ENCODE data around the gene MED7. TPM values are rescaled to one million over a fixed set of nuclear protein-coding genes. Genes with fewer than 3 reads are reported as not detected.
A peak's percentile ranks its signal among the peaks of the same experiment; 100 is the strongest.

The MED7 gene
- total and polyA plus RNA-seq, 9 of the 15 experiments (the other 6 are each of a cell fraction or from before 2014, with no cell fraction given): 4.5 to 38.7 (median 12.2) TPM

DNA sequence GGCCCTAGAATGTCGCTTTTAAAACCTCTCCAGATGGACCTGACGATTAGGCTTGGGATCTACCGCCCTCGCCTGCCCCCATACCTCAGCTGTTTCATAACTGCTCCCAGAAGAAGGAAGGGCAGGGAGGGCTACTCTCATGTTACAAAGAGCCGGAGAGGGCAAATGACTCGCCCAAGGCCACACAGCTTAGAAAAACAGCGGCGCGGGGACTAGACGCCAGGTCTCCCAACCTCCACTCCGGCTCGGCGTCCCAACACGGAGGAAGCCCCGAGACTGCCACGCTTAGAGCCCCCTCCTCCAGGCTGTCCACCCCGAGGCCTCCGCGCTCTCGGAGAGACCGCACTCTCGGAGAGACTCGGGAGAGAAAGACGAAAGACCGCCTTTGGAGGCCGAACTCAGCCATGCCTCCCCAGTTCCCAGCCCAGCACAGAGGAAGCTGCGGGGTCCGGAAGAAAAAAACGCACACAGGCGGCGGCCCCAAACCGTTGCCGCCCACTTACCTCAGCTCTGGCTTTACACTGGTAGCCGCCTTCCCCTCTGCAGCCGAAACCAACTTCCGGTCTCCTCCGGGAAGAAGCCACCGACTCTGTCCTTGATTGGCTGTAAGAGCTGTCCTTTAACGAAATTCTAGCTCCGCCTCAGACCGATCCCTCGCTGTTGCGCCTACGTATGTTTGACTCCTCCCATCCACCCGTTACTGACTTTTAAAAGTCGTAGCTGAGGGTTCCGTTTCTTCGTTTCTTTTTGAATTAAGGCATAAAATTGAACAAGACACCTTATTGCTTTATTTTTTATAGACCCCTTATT, at the start of gene MED7 (continued):
- TF ChIP-seq FUS (optimal IDR thresholded peaks at IDR 0.05; ENCODE audit: low read depth, low read length): no peak
- TF ChIP-seq CHD4 (IDR thresholded peaks at IDR 0.05; ENCODE audit: insufficient read depth, insufficient replicate concordance, low read depth, low read length, poor library complexity, severe bottlenecking): no peak
- TF ChIP-seq ZBTB7A (IDR thresholded peaks at IDR 0.05; ENCODE audit: borderline replicate concordance, control insufficient read depth, low read depth, low read length): peak; percentile 20; the same call in 1 of the 2 replicates
- 0 out of 2 replicates have a peak, but pooled peaks have one; percentile 13 for TF ChIP-seq RB1 (IDR thresholded peaks at IDR 0.05; ENCODE audit: low read depth)
- peak; percentile 85 for TF ChIP-seq ELF1 (tag; IDR thresholded peaks at IDR 0.05)
- TF ChIP-seq ESRRA (IDR thresholded peaks at IDR 0.05; ENCODE audit: borderline replicate concordance, low read depth): peak; percentile 6; the same call in 1 of the 2 replicates
- TF ChIP-seq CBFA2T3 (IDR thresholded peaks at IDR 0.05): peak; percentile 62
- TF ChIP-seq, protein P1, sequence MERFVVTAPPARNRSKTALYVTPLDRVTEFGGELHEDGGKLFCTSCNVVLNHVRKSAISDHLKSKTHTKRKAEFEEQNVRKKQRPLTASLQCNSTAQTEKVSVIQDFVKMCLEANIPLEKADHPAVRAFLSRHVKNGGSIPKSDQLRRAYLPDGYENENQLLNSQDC (CRISPR knock-in tag; IDR thresholded peaks at IDR 0.05): no peak
- TF ChIP-seq RBM25 (IDR thresholded peaks at IDR 0.05; ENCODE audit: low read depth, low read length, severe bottlenecking): peak; percentile 54
- TF ChIP-seq SIRT6 (IDR thresholded peaks at IDR 0.05; ENCODE audit: low read depth, low read length): no peak
- TF ChIP-seq KDM5B (IDR thresholded peaks at IDR 0.05; ENCODE audit: insufficient replicate concordance, low read depth, low read length): peak; percentile 64
- TF ChIP-seq ZNF668 (CRISPR knock-in tag; IDR thresholded peaks at IDR 0.05): no peak
- TF ChIP-seq, protein P2, sequence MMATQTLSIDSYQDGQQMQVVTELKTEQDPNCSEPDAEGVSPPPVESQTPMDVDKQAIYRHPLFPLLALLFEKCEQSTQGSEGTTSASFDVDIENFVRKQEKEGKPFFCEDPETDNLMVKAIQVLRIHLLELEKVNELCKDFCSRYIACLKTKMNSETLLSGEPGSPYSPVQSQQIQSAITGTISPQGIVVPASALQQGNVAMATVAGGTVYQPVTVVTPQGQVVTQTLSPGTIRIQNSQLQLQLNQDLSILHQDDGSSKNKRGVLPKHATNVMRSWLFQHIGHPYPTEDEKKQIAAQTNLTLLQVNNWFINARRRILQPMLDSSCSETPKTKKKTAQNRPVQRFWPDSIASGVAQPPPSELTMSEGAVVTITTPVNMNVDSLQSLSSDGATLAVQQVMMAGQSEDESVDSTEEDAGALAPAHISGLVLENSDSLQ (IDR thresholded peaks at IDR 0.05): peak; percentile 99
- peak in 1 of 3 experiments; percentile 61 for TF ChIP-seq YY1 (IDR thresholded peaks at IDR 0.05; ENCODE audit: borderline replicate concordance in 1 of 3, control insufficient read depth in 1 of 3, extremely low read depth in 1 of 3, insufficient read depth in 3 of 3, insufficient read length in 1 of 3, insufficient replicate concordance in 2 of 3, low read depth in 1 of 3, low read length in 2 of 3)
- TF ChIP-seq TAF1 (IDR thresholded peaks at IDR 0.05; ENCODE audit: control insufficient read depth, extremely low read depth, insufficient read depth, low read length, severe bottlenecking): peak; percentile 76
- 0 out of 2 replicates have a peak, but pooled peaks have one; percentile 19 for TF ChIP-seq HCFC1 (IDR thresholded peaks at IDR 0.05; ENCODE audit: low read depth, low read length)
- no peak for TF ChIP-seq BRF1 (IDR thresholded peaks at IDR 0.05; ENCODE audit: borderline replicate concordance, extremely low read depth, insufficient read length)
- TF ChIP-seq, protein P3, sequence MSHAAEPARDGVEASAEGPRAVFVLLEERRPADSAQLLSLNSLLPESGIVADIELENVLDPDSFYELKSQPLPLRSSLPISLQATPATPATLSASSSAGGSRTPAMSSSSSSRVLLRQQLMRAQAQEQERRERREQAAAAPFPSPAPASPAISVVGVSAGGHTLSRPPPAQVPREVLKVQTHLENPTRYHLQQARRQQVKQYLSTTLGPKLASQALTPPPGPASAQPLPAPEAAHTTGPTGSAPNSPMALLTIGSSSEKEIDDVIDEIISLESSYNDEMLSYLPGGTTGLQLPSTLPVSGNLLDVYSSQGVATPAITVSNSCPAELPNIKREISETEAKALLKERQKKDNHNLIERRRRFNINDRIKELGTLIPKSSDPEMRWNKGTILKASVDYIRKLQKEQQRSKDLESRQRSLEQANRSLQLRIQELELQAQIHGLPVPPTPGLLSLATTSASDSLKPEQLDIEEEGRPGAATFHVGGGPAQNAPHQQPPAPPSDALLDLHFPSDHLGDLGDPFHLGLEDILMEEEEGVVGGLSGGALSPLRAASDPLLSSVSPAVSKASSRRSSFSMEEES (CRISPR knock-in tag; IDR thresholded peaks at IDR 0.05): no peak
